ENCODE measurements around the gene PRPF40B.
A peak's percentile ranks its signal among the peaks of the same experiment; 100 is the strongest.

PRPF40B gene

GRCh38 chr12:49580572-49581535 lies 42.5 kb upstream of the PRPF40B start:
- no peaks in the 10 kb centered on the region for H3K9me3 ChIP-seq (ENCODE audit: insufficient read depth, low read length)
- no peaks in the 10 kb centered on the region for H3K9me2 ChIP-seq (replicated peaks; ENCODE audit: insufficient read depth, low read length)
- H3F3A ChIP-seq (ENCODE audit: insufficient read depth): no peaks in the 10 kb centered on the region
- peaks cover 4% of the 10 kb centered on the region; the same call in 1 of the 2 replicates for H3K79me2 ChIP-seq (ENCODE audit: insufficient read depth, low read length)
- H3K9ac ChIP-seq (ENCODE audit: low read length): no peak overlapping the region
- no peaks in the 10 kb centered on the region for H4K20me1 ChIP-seq (ENCODE audit: low read depth, low read length)
- H3K36me3 ChIP-seq (ENCODE audit: low read length): no peaks in the 10 kb centered on the region
- H3K27me3 ChIP-seq (ENCODE audit: low read length): no peaks in the 10 kb centered on the region
- H3K4me2 ChIP-seq (ENCODE audit: low read depth, low read length, poor library complexity, severe bottlenecking): no peak overlapping the region
- TF ChIP-seq CTCF (IDR thresholded peaks at IDR 0.05; ENCODE audit: insufficient read depth, low read length, poor library complexity, severe bottlenecking) (peak; percentile 88), EZH2phosphoT487 (conservative IDR thresholded peaks at IDR 0.05; ENCODE audit: low read length) (no peak)
- no peak overlapping the region for H2AFZ ChIP-seq (ENCODE audit: low read depth, low read length, severe bottlenecking)
- H3K27ac ChIP-seq (ENCODE audit: low read depth, low read length): no peak overlapping the region
- no peak overlapping the region for H3K4me3 ChIP-seq (ENCODE audit: insufficient read depth, low read length, poor library complexity, severe bottlenecking)

- Histone ChIP-seq H3K36me3 (ENCODE audit: low read length) (no peaks in the 10 kb centered on the region), H3K9me3 (ENCODE audit: insufficient read depth, low read length) (no peaks in the 10 kb centered on the region), H4K20me1 (ENCODE audit: low read depth, low read length) (no peaks in the 10 kb centered on the region), H3K9me2 (replicated peaks; ENCODE audit: insufficient read depth, low read length) (no peaks in the 10 kb centered on the region), H3F3A (ENCODE audit: insufficient read depth) (no peaks in the 10 kb centered on the region), H2AFZ (ENCODE audit: low read depth, low read length, severe bottlenecking) (no peak overlapping the region), H3K9ac (ENCODE audit: low read length) (no peak overlapping the region), H3K4me3 (ENCODE audit: insufficient read depth, low read length, poor library complexity, severe bottlenecking) (no peak overlapping the region), H3K79me2 (ENCODE audit: insufficient read depth, low read length) (peaks cover 4% of the 10 kb centered on the region; the same call in 1 of the 2 replicates), H3K27me3 (ENCODE audit: low read length) (no peaks in the 10 kb centered on the region), H3K27ac (ENCODE audit: low read depth, low read length) (no peak overlapping the region), H3K4me2 (ENCODE audit: low read depth, low read length, poor library complexity, severe bottlenecking) (no peak overlapping the region)
- TF ChIP-seq EZH2phosphoT487 (conservative IDR thresholded peaks at IDR 0.05; ENCODE audit: low read length) (no peak), CTCF (IDR thresholded peaks at IDR 0.05; ENCODE audit: insufficient read depth, low read length, poor library complexity, severe bottlenecking) (no peak)
Measured at GRCh38 chr12:49582201-49582600, 41.2 kb upstream of the PRPF40B start.

- Histone ChIP-seq H3K4me3 (ENCODE audit: insufficient read depth, low read length, poor library complexity, severe bottlenecking) (no peak overlapping the region), H3K36me3 (ENCODE audit: low read length) (no peaks in the 10 kb centered on the region), H3K9me2 (replicated peaks; ENCODE audit: insufficient read depth, low read length) (no peaks in the 10 kb centered on the region), H3K4me2 (ENCODE audit: low read depth, low read length, poor library complexity, severe bottlenecking) (no peak overlapping the region), H3K9ac (ENCODE audit: low read length) (no peak overlapping the region), H2AFZ (ENCODE audit: low read depth, low read length, severe bottlenecking) (no peak overlapping the region), H3K79me2 (ENCODE audit: insufficient read depth, low read length) (peaks cover 4% of the 10 kb centered on the region; the same call in 1 of the 2 replicates), H3F3A (ENCODE audit: insufficient read depth) (no peaks in the 10 kb centered on the region), H3K27ac (ENCODE audit: low read depth, low read length) (no peak overlapping the region), H3K27me3 (ENCODE audit: low read length) (no peaks in the 10 kb centered on the region), H3K9me3 (ENCODE audit: insufficient read depth, low read length) (no peaks in the 10 kb centered on the region), H4K20me1 (ENCODE audit: low read depth, low read length) (no peaks in the 10 kb centered on the region)
- TF ChIP-seq EZH2phosphoT487 (conservative IDR thresholded peaks at IDR 0.05; ENCODE audit: low read length) (no peak), CTCF (IDR thresholded peaks at IDR 0.05; ENCODE audit: insufficient read depth, low read length, poor library complexity, severe bottlenecking) (no peak)
Measured at GRCh38 chr12:49582850-49583249, 40.5 kb upstream of the PRPF40B start.
